GM11168 (cell line): ENCODE measurements around the gene S100A3.

Experiments
- in situ Hi-C: fragments of 300-500 bp; cut with MboI; formaldehyde crosslinking; loops from one replicate; pipeline ENCODE4 v1.12.0; 2022; ENCODE audit warnings: low sequenced_read_pairs; ENCODE audit not compliant: unreplicated experiment

Gene S100A3

GRCh38 chr1:153570874-153571273, 21.8 kb upstream of the S100A3 start:
- in situ Hi-C loops, result no loop called here

GRCh38 chr1:153569465-153569864, 20.4 kb upstream of the S100A3 start:
- in situ Hi-C loops, result no loop called here

DNA sequence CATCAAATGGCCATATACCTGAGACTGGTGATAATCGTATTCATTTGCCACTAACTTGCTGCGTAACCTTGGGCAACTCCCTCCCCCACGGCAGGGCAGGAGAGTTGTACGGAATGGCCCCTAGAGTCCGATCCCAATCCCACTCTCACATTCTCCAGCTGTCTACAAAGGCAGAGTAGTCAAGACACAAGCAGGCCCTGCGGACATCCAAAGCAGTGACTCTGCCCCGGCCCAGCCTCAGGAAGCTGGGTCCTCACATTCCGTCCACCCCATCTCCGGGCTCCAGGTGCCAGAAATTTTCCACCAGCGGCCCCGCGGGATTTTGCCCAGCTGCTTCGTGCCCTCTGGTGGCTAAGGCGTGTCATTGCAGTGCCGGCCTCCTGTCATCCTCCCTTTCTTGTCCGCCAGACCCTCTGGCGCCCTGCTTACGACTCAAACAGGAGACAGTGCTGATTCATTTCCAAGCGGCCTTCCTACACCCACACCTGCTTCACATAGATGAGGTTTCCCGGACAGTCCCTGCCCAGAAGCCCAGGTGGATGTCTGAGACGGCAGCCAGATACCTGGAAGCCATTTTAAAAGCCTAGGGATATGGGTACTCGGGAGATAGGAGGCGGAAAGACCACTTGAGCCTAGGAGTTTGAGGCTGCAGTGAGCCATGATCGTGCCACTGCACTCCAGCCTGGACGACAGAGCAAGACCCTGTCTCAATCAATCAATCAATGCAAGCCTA, 19.5 kb upstream of the S100A3 start:
- in situ Hi-C loops, result no loop called here

- in situ Hi-C loops, result no loop called here
Measured at GRCh38 chr1:153567621-153568366, 18.7 kb upstream of the S100A3 start.

DNA sequence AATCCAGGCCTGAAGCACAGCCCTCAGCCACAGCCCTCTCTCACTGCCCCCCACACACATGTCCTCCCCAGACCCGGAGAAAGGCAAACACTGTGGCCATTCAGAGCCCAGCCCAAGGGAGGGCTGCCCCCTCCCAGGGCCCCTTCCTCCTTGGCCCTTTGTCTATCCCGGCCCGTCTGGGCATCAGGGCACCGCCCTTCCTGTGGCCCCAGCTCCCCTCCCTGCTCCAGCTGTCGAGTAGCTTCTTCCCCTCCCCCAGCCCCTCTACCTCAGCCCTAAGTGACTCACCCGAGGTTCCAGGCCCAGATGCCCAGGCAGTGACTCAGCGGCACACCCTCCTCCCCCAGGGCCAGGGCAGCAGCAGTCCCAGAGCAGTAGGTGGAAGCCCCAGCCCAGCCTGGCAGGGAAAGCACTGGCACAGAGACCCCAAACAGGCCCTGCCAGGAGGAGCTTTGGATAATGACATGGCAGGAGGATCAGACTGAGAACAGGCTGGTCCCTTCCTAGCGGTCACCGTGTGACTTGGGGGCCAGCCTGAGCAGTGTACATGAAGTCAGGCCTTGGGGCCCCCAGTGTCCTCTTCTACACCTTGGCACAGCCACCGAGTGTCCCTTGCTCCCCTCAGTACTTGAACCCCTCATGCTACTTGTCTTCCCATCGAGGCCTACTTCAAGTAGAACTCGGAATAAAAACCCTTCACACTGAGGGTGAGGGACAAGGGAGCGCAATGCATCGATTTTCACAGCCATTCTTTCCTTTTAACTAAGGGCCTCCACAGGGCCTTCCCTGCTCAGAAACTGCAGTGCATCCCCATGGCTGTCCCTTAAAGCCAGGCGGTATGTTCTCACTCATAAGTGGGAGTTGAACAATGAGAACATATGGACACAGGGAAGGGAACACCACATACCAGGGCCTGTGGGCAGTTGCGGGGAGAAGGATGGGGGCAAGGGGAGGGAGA, 17.6 kb upstream of the S100A3 start:
- in situ Hi-C loops, result no loop called here

DNA sequence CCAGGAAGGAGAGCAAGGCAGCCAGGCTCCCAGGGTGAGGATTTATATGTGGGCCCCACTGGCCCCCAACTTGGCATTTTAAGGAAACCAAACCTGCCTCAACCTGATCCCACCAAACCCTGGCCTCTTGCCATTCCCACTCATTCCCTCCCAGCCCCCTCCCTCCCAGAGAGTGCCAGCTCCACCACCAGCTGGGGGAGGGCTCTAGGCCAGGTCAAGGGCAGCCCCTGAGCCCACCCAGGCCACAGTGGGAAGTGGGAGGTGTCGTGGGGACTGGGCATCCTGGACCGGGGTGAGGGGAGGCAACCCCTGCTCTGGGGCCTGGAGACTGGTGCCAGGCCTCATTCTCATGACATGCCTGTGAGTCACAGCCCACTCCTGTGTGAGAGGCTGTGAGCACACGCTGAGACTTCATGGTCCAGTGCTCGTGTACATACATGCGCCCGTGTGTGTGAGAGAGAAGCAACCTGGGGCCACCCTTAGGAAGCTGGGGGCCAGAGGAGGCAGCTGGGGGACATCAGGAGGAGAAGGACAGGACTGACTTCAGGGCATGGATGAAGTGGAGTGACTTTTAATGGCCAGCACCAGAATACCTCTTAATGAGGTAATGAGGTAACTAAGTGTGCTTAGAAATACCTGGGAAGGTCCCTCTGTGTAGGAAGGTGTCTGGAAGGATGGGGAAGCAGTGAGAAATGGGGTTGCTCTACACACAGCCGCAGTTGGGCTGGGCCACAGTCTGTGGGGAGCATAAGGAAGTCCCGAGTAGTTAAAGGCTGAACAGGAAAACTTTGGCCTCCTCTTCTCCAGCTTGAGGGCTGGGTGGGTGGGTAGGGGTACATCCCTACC, 16.7 kb upstream of the S100A3 start, which contains the start of gene S100A2:
S100A2 (minus strand) TSS at position 316 of the 846 bp plus-strand sequence. CDS start 1,967 bp downstream, outside the sequence.
- in situ Hi-C loops, result no loop called here

DNA sequence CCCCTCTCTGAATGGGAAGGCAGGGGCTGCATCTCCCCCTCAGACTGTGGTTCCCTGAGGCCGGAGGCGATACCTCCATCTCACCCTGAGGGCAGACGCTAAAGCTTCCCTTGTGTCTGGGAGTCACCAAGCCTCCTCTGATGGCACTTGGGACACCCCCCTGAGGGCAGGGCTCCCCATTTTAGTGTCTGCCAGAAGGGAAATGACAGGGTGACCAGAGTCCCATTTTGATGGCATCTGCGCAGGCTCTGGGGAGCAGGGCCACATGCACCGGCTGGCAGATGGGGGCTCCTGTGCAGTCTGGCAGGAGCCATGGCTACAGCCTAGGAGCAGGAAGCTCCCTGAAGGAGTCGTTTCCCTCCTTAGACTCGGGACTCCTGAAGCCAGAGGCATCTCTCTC, 14.9 kb upstream of the S100A3 start:
- in situ Hi-C loops, result loop anchor here (5.0 kb wide), 1 partner anchor 57 kb away; no protein-coding TSS in a partner anchor

DNA sequence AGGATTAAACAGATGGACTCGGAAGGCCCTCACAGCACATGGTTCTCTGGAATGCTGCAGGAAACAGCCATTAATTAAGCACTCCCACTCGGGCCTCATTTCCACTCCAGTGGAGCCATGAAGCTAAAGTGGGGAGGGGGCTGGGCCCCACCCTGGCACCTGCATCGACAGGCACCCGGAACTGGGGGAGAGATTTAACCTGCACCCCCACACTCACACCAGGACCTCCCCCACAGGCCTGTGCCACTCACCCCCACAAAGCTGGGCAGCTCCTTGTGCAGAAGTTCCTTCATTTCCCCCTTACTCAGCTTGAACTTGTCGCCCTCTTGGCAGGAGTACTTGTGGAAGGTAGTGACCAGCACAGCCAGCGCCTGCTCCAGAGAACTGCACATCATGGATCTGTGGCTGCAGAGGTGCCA, 14.4 kb upstream of the S100A3 start:
- in situ Hi-C loops, result loop anchor here (5.0 kb wide), 1 partner anchor 56 kb away; no protein-coding TSS in a partner anchor

GRCh38 chr1:153562021-153562420, 13.0 kb upstream of the S100A3 start:
- in situ Hi-C loops, result loop anchor here (5.0 kb wide), 1 partner anchor 55 kb away; no protein-coding TSS in a partner anchor

DNA sequence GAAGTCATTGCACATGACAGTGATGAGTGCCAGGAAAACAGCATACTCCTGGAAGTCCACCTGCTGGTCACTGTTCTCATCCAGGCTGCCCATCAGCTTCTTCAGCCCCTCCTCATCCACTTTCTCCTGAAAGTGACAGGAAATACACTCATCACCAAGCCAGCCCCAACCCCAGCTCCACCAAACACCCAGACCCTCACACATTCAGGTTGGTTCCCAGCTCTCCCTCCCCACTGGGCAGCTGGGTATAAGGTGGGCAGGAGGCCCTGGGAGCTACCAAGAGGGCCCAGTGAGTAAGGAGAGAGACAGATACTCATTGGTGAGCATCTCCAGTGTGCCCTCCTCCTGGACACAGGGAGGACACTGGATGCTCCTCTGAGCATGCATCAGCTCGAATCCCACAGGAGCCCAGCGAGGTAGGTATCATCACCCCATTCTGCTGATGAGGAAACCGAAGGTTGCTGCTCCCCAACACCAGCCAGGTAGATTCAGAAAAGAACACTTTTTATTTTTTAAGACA, 12.5 kb upstream of the S100A3 start:
- in situ Hi-C loops, result loop anchor here (5.0 kb wide), 1 partner anchor 54 kb away; no protein-coding TSS in a partner anchor

DNA sequence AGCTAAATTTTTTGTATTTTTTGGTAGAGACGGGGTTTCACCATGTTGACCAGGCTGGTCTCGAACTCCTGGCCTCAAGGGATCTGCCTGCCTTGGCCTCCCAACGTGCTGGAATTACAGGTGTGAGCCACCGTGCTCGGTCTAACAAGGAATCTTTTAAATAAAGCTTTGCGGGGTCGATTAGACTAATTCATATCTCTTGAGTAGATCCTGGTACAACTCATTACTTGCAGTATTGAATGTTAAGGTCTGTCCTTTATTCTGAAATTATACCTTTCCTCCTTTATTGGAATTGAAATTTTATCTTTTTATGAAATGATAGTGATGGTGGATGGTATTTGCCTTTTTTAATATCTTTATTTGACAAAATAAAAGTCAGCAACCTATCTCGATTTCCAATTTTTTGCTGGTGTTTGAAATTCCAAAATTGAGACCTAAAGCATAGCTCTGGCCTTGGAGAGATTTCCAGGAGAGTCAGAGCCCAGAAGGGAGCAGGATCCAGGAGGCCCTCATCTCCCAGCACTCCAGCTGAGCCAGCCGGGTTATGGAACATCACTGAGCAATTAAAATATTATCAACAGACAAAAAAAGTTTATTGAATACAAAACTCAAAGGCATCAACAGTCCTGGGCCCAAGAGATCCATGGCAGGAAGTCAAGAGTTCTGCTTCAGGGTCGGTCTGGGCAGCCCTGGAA, 11.9 kb upstream of the S100A3 start:
- in situ Hi-C loops, result loop anchor here (5.0 kb wide), 1 partner anchor 54 kb away; no protein-coding TSS in a partner anchor

DNA sequence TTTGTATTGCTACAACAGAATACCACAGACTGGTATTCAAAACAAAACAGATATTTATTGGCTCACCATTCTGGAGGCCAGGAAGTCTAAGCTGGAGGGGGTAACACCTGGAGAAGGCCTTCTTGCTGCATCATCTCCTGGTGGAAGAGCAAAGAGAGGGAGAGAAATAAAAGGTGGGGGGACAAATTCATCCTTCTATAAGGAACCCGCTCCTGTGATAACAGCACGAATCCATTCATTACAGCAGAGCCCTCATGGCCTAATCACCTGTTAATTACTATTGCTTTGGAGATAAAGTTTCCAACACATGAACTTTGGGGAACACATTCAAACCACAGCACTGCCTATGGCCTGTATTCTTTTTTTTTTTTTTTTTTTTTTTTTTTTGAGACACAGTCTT, 11.2 kb upstream of the S100A3 start:
- in situ Hi-C loops, result loop anchor here (5.0 kb wide), 1 partner anchor 53 kb away; no protein-coding TSS in a partner anchor

DNA sequence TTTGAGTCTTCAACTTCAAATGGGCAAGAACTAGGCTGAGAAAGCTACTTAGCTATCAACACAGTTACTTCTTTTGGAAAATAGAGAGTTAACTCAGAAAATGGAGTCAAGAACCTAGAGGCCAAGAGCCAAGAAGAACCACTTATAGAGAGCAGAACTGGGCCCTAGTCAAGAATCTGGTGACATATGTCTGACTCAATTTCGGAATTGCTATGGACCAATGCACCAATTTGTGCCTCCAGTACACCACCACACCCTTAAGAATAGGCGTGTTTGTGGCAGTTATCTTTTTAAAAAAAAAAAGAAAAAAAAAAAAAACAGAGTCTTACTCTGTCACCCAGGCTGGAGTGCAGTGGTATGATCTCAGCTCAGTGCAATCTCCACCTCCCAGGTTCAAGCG, 8.8 kb upstream of the S100A3 start:
- in situ Hi-C loops, result no loop called here

GRCh38 chr1:153556348-153556747, 7.3 kb upstream of the S100A3 start:
- in situ Hi-C loops, result no loop called here

DNA sequence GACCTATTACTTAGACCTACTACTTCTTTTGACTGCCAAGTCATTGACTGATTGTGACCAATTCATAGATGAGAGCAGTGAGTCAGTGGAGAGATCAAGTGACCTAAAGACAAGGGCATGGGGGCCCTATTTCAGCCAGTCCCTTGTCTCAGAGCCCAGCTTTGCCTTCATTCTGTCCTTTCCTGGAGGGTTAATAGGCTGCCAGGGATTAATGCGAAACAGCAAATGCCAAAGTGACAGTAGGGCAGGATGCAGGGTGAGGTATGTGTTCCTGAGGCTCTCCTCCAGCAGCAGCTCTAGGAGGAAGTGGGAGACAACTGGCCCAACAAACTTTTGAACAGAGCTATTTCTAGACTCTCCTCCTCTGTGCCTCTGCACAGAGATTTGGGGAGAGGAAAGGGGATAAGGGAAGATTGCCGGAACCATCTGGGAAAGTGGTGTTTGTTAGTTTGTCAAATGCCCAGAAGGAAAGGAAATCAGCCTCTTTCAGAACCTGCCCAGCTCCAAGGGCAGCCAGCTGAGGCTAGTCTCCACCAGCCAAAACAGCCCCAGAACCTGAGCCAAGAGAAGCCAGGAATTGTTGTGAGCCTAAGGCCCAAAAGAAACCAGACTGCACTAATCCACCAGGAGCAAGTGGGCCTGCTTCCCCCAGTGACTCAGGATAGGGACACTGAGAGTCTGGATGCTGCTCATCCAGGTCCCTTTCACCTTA, 4.9 kb upstream of the S100A3 start:
- in situ Hi-C loops, result no loop called here

- in situ Hi-C loops, result no loop called here
Measured at GRCh38 chr1:153553096-153553495, 4.0 kb upstream of the S100A3 start.

DNA sequence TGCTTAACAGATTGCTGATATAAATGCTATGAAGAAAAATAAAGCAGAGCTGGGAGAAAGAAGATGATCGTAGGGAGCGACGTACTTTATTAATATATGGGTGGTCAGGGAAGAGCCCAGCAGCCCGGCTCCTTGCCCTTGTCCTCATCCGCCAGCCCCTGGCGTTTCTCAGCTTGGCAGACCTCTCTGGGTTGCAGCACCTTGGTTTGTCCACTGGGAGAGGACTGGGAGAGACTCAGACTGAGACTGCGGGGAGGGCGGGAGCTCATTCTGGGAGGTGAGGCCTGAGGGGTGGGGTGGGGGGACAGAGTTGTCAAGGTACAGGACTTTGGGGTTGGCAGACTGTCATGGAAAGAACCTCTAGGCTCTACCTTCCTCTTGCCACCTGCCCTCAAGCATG, 3.3 kb upstream of the S100A3 start:
- in situ Hi-C loops, result no loop called here
